Measurements from ENCODE around the gene AHNAK2. TPM values are rescaled to one million over a fixed set of nuclear protein-coding genes. Genes with fewer than 3 reads are reported as not detected.
"Not testable (repeated sequence)": the region's sequence is repeated elsewhere in the genome, so short reads cannot be mapped to it uniquely, and the experiment has no call there.

Gene AHNAK2
- polyA plus RNA-seq, 3 donors = 1.4 to 2.2 (median 2.0) TPM

GRCh38 chr14:104929268-104930230 lies 48.6 kb downstream of the AHNAK2 start:
- no peak for DNase-seq (ENCODE audit: low read depth in 3 of 3, low spot score in 2 of 3)

DNA sequence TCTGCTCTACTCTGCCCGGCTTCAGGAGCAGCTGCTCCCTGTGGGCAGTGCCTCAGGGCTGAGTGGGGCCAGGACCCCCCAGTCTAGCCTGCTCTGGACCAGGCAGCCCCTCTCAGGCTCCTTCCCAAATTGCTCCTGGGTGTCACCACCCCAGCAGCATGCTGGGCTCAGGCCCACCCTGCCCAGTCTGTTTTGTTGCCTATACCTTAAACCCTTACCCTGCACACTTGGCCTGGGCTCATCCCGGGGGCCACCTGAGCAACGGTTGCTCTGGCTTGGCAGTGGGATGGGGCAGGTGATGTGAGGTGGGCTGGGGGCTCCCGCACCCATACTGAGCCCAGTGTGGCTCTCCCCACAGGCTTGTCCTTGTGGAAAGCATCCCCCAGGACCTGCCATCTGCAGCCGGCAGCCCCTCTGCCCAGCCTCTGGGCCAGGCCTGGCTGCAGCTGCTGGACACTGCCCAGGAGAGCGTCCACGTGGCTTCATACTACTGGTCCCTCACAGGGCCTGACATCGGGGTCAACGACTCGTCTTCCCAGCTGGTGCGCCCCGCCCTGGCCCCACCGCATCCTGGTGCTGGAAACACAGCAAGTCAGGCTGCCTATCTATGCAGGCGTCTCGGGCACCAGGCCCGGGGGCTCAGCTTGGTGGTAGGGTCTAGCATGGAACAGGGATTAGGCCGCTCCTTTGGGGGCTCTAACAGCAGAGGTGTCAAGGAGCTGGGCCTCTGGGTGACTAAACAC lies 49.6 kb downstream of the AHNAK2 start:
- no peak for DNase-seq (ENCODE audit: low read depth in 3 of 3, low spot score in 2 of 3)

GRCh38 chr14:104927901-104928300 lies 50.3 kb downstream of the AHNAK2 start:
- no peak for DNase-seq (ENCODE audit: low read depth in 3 of 3, low spot score in 2 of 3)

DNA sequence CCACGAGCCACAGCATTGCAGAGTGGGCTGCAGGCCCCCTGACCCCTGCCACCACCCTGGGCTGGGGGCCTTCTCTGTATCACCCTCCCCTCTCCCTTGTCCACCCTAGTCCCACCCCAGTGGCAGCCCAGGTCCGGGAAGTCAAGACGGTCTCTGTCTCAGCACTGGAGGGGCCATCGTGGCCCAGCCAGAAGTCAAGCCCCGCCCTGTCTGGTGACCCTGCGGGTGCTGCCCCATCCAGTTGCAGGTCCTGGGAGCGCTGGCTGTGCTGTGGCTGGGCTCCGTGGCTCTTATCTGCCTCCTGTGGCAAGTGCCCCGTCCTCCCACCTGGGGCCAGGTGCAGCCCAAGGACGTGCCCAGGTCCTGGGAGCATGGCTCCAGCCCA lies 50.8 kb downstream of the AHNAK2 start:
- no peak for DNase-seq (ENCODE audit: low read depth in 3 of 3, low spot score in 2 of 3)

DNA sequence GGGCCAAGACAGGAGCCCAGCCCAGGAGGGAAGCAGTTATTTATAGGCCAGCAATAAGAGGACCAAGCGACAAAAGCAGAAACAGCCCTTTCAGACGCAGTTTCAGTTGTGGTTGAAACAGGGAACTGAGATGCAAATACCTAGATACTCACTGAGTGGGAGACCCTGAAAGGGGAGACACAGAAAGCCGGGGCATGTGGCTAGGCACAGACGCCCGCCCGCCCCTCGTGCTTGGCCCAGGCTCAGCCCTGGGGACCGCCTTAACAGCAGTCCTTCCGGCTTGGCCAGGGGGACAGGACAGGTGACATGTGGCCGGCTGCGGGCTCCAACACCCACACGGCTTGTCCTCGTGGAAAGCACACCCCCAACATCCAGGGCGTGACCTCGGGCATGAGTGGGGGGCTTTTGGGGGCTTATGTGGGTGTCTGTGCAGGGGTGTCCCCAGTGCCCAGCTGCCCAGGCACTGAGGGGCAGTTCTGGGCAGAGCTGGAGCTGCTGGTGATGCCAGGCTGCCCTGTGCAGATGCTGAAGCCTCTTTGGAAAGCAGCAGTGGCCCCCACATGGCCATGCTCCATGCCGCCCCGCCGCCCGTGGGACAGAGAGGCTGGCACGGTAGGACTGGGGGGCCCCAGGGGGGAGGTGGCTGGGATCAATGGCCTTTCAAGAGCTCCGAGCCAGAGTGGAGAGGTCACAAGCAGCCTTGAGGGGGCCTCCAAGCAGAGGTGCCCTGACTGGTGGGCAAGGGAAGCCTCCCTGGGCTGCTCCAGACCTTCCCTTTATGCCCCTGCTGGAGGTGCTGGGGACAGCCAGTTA lies 51.3 kb downstream of the AHNAK2 start:
- no peak for DNase-seq (ENCODE audit: low read depth in 3 of 3, low spot score in 2 of 3)

DNA sequence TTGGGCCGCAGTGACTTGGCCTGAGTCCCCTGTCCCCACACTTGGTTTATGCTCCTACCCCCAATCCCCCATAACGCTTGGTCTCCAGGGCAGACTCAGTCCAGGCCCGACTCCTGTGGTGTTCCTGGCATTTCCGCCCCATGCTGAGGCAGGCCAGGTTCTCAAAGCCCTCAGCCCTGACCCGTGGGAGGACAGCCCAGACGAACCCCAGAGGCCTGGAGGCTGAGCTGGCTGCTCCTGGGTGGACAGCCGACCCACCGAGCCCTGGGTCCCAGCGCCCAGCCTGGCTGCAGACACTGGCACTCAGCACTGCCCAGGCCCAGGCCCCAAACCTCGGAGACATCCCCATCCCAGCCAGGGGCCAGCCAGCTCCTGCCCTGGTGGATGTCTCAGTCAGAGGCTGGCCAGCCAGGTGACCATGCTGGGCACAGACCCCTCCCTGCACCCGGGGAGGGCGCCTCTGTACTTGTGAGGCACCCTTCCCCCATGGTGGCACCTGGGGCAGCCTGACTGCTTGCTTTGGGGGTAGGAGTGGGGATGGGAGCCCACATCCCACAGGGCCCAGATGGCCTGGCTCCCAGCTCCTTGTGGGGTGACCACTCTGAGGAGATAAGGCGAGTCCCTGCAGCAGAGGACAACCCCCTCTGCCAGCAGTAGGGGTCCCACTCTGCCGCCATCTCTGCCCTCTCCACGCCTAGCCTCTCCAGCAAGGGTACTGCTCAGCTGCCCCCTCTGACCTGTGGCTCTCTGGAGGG lies 52.1 kb downstream of the AHNAK2 start:
- DNase-seq (ENCODE audit: low read depth in 3 of 3, low spot score in 2 of 3) = no peak

DNA sequence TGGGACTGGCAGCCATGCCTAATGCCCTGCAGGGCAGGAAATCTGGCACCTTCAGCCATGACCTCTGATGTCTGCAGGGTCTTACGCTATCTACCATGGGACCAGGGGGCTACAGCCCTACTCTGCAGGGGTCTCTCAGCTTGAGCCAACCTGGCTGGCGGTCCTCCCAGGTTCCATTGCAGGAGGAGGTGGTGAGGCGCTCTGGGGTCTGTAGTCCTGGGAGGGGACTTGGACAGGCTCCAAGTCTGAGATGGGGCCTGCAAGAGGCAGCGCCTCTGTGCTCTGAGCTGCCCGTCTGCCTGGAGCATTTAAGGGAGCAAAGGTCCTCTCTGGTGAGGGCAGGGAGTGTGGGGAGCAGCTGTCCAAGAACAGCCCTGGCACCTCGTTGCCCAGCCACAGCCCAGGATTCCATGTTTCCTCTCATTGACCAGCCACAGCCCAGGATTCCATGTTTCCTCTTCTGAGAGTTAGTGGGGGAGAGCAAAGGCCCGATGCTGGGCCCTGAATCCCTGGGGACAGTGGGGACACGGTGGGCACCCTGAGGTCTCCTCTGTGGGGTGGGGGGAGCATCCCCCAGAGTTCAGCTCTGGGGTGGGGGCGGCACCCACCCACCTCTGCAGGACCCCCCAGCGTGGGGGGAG lies 52.8 kb downstream of the AHNAK2 start:
- no peak for DNase-seq (ENCODE audit: low read depth in 3 of 3, low spot score in 2 of 3)

GRCh38 chr14:104924421-104925213 lies 53.6 kb downstream of the AHNAK2 start, which contains the start of gene PLD4:
PLD4 (plus strand) TSS chr14:104924879; CDS start chr14:104927141, 2,262 bp downstream.
- no peak for DNase-seq (ENCODE audit: low read depth in 3 of 3, low spot score in 2 of 3)

GRCh38 chr14:104923640-104924420 lies 54.3 kb downstream of the AHNAK2 start:
- DNase-seq (ENCODE audit: low read depth in 3 of 3, low spot score in 2 of 3) = no peak

DNA sequence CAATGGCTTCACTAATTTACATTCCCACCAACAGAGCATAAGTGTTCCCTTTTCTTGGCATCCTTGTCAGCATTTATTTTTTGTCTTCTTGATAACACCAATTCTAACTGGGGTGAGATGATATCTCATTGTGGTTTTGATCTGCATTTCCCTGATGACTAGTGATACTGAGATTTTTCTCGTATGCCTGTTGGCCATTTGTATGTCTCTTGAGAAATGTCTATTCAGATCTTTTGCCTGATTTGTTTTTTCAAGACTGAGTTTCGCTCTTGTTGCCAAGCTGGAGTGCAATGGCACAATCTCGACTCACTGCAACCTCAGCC lies 58.2 kb downstream of the AHNAK2 start:
- no peak for DNase-seq (ENCODE audit: low read depth in 3 of 3, low spot score in 2 of 3)

GRCh38 chr14:104919152-104919992 lies 58.8 kb downstream of the AHNAK2 start:
- DNase-seq (ENCODE audit: low read depth in 3 of 3, low spot score in 2 of 3) = not testable (repeated sequence)

GRCh38 chr14:104917993-104918392 lies 60.2 kb downstream of the AHNAK2 start:
- no peak for DNase-seq (ENCODE audit: low read depth in 3 of 3, low spot score in 2 of 3)

- no peak for DNase-seq (ENCODE audit: low read depth in 3 of 3, low spot score in 2 of 3)
Measured at GRCh38 chr14:104917116-104917515, 61.1 kb downstream of the AHNAK2 start.

DNA sequence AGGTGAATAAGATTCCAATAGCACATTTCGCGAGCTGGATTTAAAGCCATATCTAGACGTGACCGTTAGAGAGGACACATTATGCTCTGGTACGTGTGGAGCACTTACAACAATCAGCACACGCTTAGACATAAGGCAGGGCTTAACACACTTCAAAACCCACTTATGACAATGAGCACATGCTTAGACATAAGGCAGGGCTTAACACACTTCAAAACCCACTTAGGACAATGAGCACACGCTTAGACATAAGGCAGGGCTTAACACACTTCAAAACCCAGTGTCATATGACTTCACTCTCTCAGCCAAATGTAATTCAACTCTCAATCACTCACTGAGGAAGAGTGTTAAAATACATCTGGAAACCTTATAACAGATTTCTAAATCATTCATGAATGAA lies 64.7 kb downstream of the AHNAK2 start:
- no peak for DNase-seq (ENCODE audit: low read depth in 3 of 3, low spot score in 2 of 3)

- DNase-seq (ENCODE audit: low read depth in 3 of 3, low spot score in 2 of 3) = no peak
Measured at GRCh38 chr14:104912053-104912452, 66.1 kb downstream of the AHNAK2 start.

DNA sequence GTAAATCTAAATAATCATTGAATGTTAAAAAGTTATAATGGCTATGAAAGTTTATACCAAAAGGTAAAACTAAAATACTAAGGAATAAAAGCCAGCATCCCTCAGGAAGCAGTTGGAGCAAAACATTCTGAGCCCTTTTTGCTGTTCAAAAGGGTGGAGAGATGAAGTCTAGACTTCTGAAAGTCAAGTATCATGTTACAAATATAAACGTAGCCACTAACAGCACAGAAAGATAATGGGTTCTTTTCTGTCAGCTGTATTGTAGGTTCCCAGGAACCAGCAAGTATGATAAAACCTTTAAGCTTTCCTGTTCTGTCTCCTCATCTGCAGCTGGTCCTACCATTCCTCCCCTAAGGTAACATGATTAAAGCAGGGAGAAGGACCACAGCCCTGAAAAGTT lies 69.9 kb downstream of the AHNAK2 start:
- DNase-seq (ENCODE audit: low read depth in 3 of 3, low spot score in 2 of 3) = no peak

DNA sequence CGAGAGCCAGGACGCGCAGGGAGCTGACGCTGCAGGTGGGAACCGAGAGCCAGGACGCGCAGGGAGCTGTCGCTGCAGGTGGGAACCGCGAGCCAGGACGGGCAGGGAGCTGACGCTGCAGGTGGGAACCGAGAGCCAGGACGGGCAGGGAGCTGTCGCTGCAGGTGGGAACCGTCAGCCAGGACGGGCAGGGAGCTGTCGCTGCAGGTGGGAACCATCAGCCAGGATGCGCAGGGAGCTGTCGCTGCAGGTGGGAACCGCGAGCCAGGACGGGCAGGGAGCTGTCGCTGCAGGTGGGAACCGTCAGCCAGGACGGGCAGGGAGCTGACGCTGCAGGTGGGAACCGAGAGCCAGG lies 72.6 kb downstream of the AHNAK2 start:
- DNase-seq (ENCODE audit: low read depth in 3 of 3, low spot score in 2 of 3) = not testable (repeated sequence)

Measured in right renal cortex interstitium (tissue), 3 donors.